Smooth muscle cell of the umbilical artery (primary cell): ENCODE data around the gene ADNP. TPM values are rescaled to one million over a fixed set of nuclear protein-coding genes. Genes with fewer than 3 reads are reported as not detected.

Experiments used
- total RNA-seq: library from RNA; depleted of rRNA; stranded (reverse); fragments of >200 nt; gene quantifications from 2 replicates; pipeline ENCODE4 v1.2.3, GENCODE V29; 2014

The ADNP gene
- 34.4 and 55.5 TPM in 2 replicates for total RNA-seq

DNA sequence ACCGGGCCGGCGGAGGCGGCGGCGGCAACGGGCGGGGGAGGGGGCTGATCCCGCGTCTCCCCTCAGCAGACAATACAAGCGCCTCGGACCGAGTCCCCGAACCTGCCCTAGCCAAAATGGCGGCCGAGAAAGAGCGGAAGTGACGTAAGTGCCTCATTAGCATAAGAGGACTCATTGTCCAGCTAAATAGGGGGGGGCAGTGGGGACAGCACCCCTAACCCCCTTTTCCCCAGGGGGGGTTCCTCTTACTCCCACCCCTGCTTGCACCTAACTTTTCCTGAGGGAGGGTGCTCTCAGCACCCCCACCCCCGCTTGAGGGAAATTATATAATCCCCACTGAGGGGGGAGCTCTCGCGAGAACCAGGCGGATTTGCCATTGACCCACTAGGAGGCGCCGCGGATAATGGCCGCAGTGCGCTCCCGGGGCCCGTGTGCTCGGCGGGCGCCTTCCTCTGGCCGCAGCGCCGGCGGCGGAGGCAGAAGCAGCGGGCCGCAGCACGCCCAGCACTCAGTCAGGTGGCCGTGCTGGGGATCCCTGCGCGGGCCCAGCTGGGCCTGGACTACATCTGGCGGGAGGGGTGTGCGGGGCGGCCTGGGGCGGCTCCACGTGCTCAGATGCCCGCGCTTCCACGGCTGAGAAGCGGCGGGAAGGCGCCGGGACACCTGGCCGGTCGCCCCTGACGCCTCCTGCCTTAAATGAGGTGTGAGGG is at the start of gene ADNP:
Gene ADNP (minus strand): TSS at position 132 of the 710 bp plus-strand sequence. CDS start 27,441 bp downstream, outside the sequence.

DNA sequence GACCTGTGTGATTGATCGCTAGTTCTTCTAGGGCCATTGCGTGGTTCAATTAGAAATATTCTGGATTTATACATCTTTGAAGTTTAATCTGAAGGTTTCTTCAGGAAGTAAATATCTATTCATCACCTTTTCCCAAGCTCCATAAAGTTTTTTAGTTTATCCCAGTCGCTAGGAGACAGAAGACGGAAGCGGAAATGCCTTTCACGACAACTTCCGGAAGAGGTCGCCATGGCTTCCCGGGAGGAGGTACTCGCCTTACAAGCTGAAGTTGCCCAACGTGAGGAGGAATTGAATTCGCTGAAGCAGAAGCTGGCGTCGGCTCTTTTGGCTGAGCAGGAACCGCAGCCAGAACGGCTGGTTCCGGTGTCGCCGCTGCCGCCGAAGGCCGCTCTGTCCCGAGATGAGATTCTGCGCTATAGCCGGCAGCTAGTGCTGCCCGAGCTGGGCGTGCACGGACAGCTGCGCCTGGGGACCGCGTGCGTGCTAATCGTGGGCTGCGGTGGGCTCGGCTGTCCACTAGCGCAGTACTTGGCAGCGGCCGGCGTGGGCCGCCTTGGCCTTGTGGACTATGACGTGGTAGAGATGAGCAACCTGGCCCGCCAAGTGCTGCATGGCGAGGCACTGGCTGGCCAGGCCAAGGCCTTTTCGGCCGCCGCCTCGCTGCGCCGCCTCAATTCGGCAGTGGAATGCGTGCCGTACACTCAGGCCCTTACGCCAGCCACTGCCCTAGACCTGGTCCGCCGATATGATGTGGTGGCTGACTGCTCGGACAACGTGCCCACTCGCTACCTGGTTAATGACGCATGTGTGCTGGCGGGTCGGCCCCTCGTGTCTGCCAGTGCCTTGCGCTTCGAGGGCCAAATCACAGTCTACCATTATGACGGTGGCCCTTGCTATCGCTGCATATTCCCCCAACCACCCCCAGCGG is 27.6 kb upstream of the ADNP start, which contains the start of gene MOCS3:
Gene MOCS3 (plus strand): TSS at position 204 of the 928 bp plus-strand sequence. CDS start 25 bp downstream, at position 229.

DNA sequence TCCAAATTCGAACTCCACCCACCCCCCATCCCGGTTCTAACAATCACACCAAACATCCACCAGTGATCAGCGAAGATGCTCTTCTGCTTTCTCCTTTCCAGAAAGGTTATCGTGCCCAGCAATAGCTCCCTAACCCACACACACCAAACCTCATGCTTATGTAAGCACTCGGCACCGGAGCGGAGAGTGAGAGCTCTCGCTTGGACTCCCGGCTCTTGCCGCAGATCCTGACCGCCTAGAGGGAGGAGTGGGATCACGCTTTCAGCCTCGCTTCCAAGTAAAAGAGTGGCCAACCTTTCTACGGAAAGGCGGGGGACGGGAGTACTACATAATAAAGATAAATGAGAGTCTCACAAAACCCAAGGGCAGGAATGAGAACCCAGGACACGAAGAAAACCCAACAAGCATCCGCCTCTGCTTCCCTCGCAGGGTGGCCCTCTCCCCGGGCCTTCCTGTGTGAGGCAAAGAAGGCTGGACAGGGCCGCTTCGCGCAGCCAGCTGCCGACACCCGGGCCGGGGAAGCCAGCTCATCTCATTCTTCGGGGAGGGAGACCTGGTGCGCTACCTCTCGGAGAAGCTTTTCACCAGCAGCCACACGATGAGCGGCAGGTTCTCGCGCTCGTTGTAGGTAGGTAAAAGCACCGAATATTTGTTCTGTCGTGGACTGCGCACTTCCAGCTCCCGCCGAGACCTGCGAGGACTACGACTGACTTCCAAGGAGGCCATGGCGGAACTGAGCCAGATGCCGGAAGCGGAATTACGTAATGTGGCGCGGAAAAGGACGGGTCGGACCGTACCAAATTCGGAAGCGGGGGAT is 26.8 kb upstream of the ADNP start, which contains the start of gene DPM1:
Gene DPM1 (minus strand): TSS at position 735 of the 817 bp plus-strand sequence. CDS start 9 bp downstream, at position 726.

Other genes starting within 250 kb of the ADNP start
- gene RIPOR3, start 239.9 kb downstream of the ADNP start, total RNA-seq: 1.2 and 8.6 TPM in 2 replicates
- gene PARD6B, start 199.9 kb downstream of the ADNP start, total RNA-seq: 0.37 and 0.59 TPM in 2 replicates
- gene BCAS4, start 136.4 kb downstream of the ADNP start, total RNA-seq: 11.6 and 15.9 TPM in 2 replicates
- gene DPM1, start 27.1 kb upstream of the ADNP start, total RNA-seq: 78.4 and 83.3 TPM in 2 replicates
- 9.6 and 9.8 TPM in 2 replicates for gene MOCS3, start 27.4 kb upstream of the ADNP start, total RNA-seq
- gene KCNG1, start 91.7 kb upstream of the ADNP start, total RNA-seq: 108 and 313 TPM in 2 replicates